HT-29 (cell line): ENCODE data around the gene CDKN2AIPNL. TPM values are rescaled to one million over a fixed set of nuclear protein-coding genes. Genes with fewer than 3 reads are reported as not detected.
"Not testable (repeated sequence)": the region's sequence is repeated elsewhere in the genome, so short reads cannot be mapped to it uniquely, and the experiment has no call there.

ENCODE experiments used
- DNase-seq: peaks from one replicate; pipeline ENCODE4 v3.0.0-alpha.2; 2015; ENCODE audit warnings: low spot score
- total RNA-seq: library from RNA; depleted of rRNA; stranded (reverse); fragments of >200 nt; shearing (Covaris generic); gene quantifications from 2 replicates; pipeline ENCODE4 v1.2.3, GENCODE V29; 2014; rRNA removed

Gene CDKN2AIPNL
- total RNA-seq, 1 experiment from 2014 or later = 33.4 TPM

DNA sequence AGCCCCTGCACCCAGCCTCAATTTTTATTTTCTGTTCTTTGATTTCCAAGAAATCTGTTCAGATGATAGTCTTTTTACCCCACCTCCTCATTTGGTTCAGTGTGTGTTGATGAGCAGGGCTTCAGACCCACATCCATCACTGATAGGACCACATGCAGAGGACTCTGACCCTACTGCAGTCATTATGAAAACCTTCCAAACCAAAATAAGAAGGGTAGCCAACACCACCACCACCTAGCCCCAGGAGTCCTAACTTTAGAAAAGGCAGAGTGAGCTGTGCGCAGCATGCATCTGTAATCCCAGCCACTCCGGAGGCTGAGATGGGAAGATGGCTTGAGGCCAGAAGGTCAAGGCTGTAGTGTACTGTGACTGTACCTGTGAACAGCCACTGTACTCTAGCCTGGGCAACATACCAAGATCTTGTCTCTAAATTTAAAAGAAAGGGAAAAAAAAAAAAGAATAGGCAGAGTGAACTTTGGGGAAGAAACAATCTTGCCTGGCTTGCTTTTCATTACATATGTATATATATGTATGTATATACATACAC lies 13.0 kb downstream of the CDKN2AIPNL start:
- no peak for DNase-seq

DNA sequence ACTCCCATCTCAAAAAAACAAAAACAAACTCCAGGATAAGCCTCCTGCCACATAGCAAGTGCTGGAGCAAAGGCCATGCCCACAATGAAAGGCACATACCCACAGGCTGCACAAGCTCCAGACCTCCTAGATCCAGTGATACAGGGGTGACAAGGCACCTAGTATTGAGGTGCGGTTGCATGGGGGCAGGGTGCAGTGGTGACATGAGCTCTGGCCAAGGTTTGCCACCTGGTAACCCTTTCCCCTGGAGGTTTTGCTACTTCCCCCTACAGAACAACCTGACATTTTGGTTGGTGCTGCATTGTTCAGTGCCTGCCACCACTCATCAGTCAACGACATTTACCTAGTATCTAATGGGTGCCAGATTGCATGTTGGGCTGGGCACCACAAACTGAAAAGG lies 14.5 kb downstream of the CDKN2AIPNL start:
- DNase-seq = no peak

DNA sequence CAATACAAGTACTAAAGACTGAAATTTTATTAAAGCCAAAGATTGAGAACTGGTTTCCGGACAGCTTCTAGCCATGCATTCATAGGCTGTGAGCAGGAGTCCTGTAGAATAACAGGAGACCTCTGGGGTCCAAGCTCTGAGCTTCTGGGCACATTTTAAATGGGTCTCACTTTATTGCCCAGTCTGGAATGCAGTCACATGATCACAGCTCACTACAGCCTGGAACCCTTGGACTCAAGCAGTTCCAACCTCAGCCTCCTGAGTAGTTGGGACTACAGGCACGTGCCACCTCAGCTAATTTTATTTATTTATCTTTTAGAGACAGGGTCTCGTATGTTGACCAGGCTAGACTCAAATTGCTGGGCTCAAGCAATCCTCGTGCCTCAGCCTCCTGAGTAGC lies 15.4 kb downstream of the CDKN2AIPNL start:
- no peak for DNase-seq

DNA sequence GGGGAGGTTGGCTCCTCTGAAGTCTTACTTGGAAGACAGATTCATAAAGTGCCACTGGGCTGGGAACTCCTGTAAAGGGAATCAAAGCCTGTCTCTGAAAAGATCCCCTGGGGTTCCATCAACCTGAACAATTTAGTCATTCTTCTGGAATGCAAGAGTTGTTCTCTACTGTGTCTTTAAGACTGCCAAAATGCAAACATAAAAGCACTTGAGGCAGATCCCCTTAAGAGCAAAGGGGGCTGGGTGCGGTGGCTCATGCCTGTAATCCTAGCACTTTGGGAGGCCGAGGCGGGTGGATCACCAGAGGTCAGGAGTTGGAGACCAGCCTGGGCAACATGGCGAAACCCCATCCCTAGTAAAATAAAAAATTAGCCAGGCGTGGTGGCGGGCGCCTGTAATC lies 16.7 kb downstream of the CDKN2AIPNL start:
- no peak for DNase-seq

DNA sequence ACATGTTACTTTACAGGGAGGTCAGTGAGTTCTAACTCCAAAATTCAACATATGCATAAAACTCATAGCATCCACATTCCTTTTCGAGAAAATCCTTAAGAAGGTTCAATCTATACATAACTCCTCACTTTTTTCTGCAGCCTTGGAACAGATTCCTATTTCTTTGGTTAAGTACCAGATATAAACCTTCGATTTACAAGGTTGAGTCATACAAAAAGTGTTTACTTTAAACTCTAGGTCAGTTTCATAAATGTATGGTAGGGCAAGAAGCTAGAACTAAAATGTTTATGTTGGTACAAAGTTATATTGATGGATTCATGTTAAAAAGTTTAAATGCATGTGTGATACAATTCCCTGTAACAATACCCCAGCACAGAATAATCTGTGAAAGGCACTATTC lies 19.4 kb downstream of the CDKN2AIPNL start:
- DNase-seq = no peak

DNA sequence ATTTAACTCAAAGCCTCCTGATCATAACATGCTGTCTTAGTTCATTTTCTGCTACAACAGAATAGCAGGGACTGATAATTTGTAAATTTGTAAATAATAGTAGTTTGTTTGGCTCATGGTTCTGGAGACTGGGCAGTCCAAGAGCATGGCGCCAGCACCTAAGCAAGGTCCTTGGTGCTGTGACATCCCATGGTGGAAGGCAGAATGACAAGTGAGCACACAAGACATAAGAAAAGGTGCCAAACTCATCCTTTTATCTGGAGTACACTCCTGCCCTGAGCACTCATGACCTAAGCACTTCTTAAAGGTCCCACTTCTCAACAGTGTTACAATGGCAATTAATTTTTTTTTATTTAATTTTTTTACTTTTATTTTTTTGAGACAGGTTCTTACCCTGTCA lies 24.2 kb downstream of the CDKN2AIPNL start:
- DNase-seq = no peak

DNA sequence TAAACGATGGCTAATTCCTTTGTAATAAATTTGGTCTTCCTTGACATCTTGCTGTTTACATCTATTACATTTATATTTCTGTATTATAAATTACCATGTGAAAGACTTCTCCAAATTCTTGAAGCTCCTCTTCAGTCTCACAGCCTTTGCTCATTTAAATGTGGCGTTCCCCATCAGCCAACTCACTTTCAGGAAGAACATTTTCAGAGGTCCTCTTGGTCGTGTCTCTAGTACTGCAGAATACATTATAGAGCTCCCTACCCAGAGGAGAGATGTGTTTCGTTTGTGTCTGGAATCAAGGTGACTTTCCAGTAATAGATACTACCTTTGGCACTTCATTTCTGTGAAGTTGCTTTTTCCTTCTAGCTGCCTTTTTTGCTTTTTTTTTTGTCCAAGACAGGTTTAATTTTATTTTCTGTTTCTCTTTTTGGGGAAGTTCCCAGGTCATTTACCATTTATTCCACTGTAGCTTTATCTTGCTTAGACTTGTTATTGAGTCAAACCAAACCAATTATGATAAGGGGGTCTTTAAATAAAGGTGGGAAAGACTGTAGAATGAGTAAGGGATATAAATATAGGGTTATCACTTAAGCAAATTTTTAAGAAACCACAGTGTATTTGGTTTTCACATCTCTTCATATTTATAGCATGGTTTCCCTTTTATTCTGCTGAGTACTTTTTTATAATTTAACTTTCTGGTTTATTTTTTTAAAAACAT lies 27.5 kb downstream of the CDKN2AIPNL start:
- DNase-seq = no peak

DNA sequence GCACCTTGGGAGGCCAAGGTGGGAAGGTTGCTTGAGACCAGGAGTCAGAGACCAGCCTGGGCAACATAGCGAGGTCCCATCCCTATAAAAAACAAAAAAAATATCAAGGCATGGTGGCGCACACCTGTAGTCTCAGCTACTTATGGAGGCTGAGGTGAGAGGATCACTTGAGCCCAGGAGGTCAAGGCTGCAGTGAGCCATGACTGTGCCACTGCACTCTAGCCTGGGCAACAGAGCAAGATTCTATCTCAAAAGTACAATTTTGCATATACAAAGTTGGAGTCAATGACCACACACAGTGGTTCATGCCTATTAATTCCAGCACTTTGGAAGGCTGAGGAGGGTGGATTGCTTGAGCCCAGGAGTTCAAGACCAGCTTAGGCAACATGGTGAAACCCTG lies 29.5 kb downstream of the CDKN2AIPNL start:
- DNase-seq = not testable (repeated sequence)

DNA sequence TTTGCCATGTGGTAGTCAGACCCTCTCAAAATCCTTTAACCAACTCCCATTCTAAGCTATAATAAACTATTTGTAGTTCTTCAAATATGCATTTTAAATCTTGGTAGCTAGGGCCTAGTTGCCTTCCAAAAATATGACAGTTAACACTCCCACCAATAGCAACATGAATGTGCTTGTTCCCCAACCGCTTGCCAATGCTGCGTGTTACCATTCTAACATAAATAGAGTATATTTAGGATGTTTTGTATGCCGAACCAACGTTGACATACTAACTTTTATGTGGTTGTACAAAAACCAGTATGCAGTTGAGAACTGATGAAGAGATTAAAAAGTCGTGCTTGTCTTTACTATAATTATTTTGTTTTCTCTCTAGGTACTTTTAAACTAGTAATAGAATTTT lies 31.3 kb downstream of the CDKN2AIPNL start:
- DNase-seq = no peak

DNA sequence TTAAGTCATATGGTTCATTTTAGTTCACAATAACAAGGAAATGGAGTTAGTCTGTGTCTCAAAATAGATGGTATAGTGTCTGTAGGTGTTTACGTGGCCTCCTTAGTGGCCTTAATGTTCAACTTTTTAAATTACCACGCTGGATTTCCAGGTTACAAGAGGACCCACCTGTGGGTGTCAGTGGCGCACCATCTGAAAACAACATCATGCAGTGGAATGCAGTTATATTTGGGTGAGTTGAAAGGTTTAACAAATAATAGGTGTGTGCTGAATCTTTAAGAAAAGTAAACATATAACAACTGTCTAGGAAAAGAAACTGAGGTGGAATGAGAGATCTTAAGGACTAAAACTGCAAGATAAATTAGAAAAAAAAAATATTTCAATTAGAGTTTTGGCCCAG lies 37.4 kb downstream of the CDKN2AIPNL start:
- no peak for DNase-seq

DNA sequence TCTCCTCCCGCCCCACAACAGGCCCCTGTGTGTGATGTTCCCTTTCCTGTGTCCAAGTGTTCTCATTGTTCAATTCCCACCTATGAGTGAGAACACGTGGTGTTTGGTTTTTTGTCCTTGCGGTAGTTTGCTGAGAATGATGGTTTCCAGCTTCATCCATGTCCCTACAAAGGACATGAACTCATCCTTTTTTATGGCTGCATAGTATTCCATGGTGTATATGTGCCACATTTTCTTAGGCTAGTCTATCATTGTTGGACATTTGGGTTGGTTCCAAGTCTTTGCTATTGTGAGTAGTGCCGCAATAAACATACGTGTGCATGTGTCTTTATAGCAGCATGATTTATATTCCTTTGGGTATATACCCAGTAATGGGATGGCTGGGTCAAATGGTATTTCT lies 38.0 kb downstream of the CDKN2AIPNL start:
- DNase-seq = not testable (repeated sequence)

DNA sequence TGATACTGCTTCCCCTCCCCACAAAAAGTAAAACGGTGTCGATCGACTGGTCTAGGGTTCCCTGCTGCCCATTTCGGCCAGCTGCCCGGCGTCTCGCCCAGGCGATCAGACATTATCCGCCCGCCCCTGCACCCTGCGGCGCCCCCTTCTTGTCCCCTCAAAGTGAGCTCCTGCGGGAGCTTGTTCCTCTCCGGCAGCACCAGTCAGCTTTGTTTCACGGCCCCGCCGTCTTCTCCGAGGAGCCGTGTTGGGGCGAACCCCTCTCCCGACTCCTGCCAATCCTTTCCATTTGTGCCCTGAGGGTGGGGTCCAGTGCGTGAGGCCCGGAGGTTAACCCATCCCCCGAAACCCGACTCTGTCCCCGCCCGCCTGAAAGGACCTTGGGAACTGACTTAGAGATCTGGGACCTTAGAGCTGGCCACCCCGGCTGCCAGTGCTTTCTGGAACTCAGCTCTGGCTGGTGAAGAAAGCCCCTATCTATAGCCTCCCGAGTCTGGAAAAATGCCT lies 39.8 kb downstream of the CDKN2AIPNL start:
- peak; percentile 64 for DNase-seq

DNA sequence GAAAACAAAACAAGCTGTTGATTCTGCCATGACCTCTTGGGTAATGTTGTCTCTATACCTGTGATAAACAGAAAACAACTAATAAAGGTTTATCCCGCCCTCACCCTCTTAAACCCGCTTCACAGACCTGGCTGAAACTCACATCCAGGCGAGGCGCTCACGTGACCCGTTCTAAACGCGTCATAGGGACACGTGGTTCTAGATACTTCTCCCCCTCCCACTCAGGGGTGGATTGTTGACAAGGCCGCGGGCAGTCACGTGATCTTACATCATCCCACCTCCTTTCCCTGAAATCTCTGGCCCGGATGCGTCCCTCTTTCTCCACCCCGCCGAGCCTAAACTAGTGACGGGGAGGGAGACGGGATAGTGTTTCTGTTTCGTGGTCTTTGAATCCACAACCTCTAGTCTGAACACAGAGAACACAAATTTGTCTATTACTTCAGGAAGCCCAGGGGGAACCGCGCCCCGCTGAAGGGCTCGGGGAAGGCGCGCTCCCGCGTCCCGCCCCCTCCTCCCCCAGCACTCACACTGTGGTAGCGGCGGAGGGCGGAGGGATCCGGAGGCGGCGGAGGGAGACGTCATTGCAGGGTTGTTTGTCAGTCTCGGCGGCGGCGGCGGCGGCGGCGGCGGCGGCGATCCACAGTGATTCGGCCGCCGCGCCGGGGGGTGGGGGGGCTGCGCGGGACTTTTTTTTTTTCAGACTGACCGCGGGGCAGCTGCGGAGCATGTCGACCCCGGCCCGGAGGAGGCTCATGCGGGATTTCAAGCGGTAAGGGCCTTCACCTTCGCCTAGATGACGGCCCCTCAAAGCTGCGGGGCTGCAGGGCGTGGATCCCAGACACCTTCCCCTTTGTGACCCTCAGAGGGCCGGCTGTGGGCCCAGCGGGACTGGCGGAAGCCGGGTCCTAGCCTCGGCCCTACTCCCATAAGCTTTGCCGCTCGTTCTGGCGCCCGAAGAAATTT lies 40.5 kb downstream of the CDKN2AIPNL start, which contains the start of gene UBE2B:
TSS of gene UBE2B (plus strand) at position 699 of the 963 bp plus-strand sequence. CDS start at position 726, 27 bp downstream.
- DNase-seq = peak; percentile 99

DNA sequence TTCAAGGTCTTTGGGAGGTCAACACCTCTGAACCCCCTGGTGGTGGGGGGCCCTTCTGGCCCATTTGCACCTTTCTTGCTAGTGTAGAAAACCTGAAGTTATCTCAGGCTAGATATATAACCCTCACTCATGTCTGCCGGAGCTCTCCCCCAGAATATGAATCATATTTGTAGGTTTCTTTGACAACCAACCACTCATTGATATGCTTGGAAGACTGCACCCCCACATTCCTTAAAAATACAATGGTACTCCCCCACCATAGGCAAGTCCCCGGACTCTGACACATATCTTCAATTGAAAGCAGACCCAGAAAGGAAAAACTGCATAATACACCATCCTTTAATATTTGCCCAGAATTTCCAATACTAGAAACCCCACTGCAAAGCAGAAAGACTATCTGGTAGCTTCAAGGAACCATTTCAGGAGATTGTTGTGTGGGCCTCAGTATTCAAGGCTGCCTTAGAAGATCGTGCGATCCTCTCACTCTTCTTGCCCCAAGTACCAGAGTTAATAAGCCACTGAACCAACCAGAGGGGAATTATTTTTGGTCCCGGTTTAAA lies 41.3 kb downstream of the CDKN2AIPNL start:
- DNase-seq = no peak

DNA sequence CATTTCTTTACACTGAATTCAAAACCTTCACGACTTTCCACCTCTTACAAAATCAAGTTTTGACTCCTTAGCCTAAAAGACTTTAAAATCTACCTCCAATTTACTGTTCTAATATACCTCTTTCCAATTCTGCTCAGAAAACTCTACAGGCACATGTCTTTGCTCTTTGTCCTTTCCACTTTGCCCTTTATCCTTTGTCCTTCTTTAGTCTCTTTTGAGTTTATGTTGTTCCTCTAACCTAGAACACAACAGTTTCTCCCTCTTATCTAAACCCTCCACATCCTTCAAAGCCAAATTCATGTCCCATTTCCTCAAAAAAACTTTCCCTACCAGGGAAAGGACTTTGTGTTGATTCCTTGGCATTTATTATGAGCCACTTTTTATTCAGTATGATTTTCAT lies 46.1 kb downstream of the CDKN2AIPNL start:
- no peak for DNase-seq

DNA sequence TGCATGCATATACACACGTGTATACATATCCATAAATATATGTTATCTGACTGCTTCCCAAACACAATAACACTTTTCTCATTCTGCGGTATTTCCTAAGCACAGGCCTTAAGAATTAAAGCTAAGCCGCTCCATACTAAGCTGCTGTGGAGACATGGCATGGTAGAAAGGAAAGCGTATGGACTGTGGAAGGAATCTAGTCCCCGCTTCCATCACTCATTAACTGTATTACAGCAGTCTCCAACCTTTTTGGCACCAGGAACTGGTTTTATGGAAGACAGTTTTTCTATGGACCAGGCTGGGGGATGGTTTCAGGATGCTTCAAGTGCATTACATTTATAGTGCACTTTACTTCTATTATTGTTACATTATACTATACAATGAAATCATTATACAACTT lies 56.0 kb downstream of the CDKN2AIPNL start:
- DNase-seq = no peak

Other genes starting within 250 kb of the CDKN2AIPNL start
- gene SKP1, start 234.9 kb downstream of the CDKN2AIPNL start, total RNA-seq = 82.2 and 87.7 TPM in 2 replicates
- gene PPP2CA, start 185.8 kb downstream of the CDKN2AIPNL start, total RNA-seq = 212 and 215 TPM in 2 replicates
- gene CDKL3, start 44.7 kb downstream of the CDKN2AIPNL start, total RNA-seq = not detected in 2 replicates
- 11.5 and 42.0 TPM in 2 replicates for gene UBE2B, start 40.3 kb downstream of the CDKN2AIPNL start, total RNA-seq
- gene JADE2, start 113.8 kb upstream of the CDKN2AIPNL start, total RNA-seq = 47.6 and 50.1 TPM in 2 replicates
- gene SAR1B, start 220.9 kb upstream of the CDKN2AIPNL start, total RNA-seq = 23.6 and 23.8 TPM in 2 replicates
- 6.2 and 6.7 TPM in 2 replicates for gene SEC24A, start 236.9 kb upstream of the CDKN2AIPNL start, total RNA-seq